Stimulated activated CD8-positive, alpha-beta memory T cell treated with anti-CD3 and anti-CD28 coated beads, Interleukin-4, amount 100 ng/mL, for 4 hours (primary cell): Measurements from ENCODE around the gene FBXL16.
"Not testable (repeated sequence)": the region's sequence is repeated elsewhere in the genome, so short reads cannot be mapped to it uniquely, and the experiment has no call there.

Source experiments
- DNase-seq, 2 donors: peaks; one replicate each; pipeline ENCODE4 v3.0.0-alpha.2; 2020; ENCODE audit warnings: low read depth in 2 of 2, low spot score in 1 of 2

The FBXL16 gene

DNA sequence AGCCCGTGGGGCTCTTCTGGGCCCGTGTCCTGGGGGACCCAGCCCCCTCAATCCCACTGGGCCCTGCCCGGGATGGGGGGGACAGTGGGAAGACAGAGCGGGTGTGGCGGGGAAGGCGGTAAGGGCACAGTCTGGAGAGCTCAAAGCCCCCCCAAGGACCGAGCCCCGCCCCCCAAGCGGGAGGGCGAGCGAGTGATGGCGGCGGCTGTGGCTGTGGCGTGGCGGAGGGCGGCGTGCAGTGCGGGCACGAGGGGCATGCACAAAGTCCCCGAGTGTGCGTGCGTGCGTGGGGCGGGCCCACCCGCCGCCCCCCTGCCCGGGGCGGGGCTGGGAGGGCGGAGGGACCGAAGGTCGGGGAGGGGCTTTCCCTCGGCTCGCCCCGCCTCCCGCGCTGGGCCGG, 11.8 kb downstream of the FBXL16 start:
- peak in 1 of 2 donors; percentile 29 for DNase-seq

DNA sequence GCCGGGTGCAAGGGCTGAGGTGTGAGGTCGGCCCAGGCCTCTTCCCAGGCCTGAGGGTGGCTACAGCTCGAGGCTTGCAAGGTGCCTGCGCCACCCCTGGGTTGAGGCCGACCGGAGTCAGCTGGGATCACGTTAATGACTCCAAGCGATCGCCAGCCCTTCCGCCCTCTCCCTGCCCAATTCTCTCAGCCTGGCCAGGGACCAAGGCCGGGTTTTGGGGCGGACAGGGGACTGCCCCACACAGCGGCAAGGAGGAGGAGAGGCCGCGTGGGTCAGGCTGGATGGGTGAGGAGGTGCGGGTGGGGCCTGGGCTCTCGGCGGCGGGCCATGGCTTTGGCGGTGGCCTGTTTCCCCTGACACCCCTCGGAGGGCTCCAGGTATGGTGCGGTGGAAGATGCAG, 12.2 kb downstream of the FBXL16 start:
- DNase-seq: no peak

DNA sequence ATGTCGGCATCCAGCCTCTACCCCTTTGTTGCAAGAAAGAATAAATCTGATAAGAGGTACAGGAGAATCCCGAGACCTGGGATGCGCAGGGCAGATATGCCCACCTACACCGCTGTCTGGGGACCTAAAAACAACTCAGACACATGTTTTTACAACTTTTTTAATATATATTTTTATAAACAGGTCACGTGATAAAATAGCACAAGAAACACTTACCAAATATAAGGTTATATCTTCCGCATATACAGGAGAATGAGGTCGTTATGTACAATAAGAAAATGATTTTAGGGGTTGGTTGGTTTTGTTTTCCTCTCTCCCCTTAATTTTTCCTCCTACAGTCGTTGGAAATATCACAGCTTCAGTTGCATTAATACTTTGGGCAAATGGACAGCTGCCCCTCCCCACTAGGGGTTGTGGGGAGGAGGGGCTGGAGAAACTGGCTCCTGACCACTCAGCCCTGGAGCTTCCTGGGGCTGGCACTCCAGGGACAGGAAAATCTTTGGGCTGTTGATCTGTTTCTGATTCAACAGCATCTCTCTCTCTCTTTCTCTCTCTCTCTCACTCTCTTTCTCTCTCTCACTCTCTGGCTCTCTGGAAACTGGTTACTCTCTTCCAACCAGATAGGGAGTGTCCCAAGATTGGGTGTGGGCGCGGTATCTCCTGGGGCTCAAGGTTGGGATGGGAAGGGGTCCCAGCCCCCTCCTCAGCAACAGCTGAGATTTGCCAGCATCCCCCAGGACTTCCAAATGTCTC, 13.1 kb downstream of the FBXL16 start:
- DNase-seq: no peak

DNA sequence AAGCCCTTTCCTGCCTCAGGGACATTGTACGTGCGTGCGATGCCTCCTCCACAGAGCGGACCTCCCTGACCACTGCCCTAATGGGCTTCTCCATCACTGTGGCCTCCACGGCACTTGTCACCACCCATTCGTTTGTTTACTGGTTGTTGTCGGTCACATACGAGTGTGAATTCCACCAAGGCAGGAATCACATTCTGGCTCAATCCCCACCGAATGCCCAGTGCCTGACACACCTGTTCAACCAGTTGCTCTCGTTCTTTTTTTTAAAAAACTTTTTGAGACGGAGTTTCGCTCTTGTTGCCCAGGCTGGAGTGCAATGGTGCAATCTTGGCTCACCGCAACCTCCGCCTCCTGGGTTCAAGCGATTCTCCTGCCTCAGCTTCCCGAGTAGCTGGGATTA, 14.4 kb downstream of the FBXL16 start:
- not testable (repeated sequence) for DNase-seq

GRCh38 chr16:689175-689897, 16.3 kb downstream of the FBXL16 start:
- DNase-seq: no peak

GRCh38 chr16:687499-687898, 18.1 kb downstream of the FBXL16 start:
- no peak for DNase-seq

DNA sequence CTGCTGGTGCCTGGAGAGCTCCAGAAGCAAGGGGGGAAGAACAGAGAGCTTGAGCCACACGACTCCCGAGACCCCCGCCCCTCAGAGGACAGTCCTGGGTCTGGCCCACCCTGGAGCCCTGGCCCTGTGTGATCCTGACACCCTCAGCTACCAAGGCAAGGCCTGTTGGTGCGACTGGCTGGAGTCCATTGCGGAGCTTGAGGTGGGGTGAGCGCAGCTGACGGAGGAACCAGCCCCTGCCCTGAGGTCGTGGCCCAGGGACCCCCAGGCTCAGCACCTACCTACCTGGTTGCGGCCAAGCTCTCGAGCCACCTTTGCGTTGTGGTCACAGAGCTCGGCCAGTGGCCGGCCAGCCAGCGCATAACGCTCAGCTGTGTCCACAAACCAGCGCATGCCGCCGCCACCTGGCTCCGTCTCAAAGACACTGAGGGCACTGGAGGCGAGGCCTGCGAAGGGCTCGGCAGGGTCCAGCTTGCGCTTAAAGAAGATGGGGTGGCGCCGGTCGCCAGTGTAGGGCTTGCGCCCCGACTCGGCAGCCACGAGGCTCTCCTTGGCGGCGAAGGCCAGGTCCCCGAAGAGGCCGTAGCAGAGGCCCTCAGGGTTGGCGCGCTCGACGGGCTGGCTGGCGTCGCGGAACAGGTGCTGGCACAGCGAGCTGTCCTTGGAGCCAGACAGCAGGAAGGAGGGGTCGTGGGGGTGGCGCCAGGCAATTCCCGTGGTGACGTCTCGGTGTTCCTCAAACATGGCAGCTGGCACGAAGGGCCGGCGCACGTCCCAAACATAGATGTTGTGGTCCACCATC, 18.9 kb downstream of the FBXL16 start:
- no peak for DNase-seq

DNA sequence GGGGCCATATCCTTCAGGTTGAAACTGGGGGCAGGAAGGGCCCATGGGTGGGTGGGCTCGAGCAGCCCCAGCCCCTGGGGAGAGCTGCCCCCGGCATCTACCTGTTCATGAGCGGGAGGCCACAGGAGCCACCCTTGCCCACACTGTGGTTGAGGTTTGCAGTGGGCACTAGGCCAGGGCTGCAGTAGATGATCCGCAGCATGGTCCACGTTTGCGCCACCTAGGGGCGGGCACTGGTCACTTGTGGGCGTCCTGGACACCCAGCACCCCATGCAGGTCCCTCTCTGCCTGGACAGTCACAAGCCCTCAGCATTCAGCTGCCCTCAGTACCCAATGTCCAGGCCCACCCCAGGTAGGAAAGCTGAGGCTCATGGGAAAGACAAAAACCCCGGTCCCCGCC, 19.6 kb downstream of the FBXL16 start:
- no peak for DNase-seq

GRCh38 chr16:684961-685696, 20.5 kb downstream of the FBXL16 start:
- DNase-seq: no peak

DNA sequence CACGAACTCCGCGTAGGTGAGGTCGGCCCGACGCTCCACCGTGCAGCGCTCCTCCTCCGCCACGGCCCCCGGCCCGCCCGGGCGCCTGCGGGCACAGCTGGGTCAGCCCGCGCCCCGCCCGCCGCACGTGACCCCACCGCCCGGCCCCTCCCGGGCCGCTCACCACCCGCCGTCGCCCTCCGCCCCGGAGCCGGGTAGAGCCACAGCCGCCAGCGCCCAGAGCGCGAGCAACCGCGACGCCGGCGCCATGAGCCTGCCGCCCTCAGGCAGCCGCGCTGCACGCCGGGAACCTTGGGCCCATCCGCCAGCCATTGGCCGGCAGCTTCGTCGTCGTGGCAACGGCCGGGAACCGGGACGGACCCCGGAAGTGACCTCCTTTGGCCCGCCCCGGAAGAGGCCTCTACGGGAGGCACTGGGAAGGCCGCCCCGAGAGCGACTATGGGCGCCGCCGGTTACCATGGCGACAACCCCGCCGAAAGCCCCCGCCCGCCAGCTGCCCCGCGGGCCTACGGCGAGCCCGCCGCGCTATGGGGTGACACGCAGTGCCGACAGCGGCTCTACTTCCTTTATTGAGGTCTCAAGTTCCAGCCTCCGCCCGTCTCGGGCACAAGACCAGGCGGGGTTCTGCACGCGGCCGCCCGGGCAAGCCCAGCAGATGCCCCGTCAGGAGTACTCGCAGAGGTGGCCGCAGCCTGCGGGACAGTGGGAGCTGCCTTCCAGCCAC, 21.4 kb downstream of the FBXL16 start, which contains the start of gene JMJD8:
Gene JMJD8 (minus strand): TSS at position 264 of the 724 bp plus-strand sequence. CDS start 15 bp downstream, at position 249.
- DNase-seq: peak; percentile 88 to 95

GRCh38 chr16:683396-684070, 22.1 kb downstream of the FBXL16 start:
- DNase-seq: no peak

DNA sequence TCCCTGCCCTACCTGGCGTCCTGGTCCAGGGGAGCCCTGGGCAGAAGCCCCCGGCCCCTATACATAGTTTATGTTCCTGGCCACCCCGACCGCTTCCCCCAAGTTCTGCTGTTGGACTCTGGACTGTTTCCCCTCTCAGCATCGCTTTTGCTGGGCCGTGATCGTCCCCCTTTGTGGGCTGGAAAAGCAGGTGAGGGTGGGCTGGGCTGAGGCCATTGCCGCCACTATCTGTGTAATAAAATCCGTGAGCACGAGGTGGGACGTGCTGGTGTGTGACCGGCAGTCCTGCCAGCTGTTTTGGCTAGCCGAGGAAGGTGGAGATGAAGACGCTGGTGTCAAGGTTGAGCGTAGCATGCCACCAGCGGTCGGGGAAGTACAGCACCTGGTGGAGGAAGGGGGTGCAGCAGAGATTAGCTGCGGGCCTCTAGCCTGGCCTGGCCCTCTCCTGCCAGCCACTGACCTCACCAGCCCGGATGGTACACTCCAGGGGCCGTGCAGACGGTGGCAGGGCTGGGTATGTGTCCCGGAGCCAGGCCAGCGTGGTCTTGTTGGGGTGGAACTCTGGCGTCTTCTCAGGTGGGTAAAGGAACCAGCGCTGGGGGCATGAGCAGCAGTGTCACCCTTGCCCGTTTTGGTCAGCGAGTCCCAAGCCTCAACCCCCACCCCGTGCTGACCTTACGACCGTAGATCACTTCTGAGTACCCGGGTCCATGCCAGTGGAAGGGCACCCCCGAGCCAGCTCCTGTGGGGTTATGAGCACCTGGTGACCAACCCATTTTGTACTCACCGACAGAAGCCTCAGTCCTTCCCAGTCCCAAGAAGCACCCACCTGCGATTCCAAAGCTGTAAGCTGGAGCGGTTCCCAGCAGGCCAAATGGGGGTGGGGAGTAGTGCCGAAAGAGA, 22.9 kb downstream of the FBXL16 start:
- no peak for DNase-seq

GRCh38 chr16:681746-682427, 23.7 kb downstream of the FBXL16 start:
- DNase-seq: no peak

DNA sequence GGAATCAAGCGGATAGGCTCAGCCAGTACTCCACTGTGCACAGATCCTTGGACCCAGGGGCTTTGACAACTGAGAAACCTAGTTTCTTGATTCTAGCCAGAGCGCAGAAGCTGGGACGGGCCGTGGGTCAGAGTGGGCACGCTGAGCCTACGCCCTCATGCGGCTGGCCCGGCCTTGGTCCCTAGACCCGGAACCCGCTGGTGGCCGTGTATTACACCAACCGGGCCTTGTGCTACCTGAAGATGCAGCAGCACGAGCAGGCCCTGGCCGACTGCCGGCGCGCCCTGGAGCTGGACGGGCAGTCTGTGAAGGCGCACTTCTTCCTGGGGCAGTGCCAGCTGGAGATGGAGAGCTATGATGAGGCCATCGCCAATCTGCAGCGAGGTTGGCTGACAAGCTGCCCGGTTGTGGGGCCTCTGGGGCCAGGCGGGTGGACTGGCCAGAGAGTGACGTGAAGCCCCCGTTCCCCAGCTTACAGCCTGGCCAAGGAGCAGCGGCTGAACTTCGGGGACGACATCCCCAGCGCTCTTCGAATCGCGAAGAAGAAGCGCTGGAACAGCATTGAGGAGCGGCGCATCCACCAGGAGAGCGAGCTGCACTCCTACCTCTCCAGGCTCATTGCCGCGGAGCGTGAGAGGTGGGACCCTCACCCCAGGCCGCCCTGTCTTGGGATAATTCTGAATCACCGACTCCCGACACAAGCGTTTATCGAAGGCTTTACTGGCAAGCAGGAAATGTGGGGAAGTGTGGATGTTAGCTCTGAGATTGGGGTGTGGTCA, 24.4 kb downstream of the FBXL16 start:
- no peak for DNase-seq

GRCh38 chr16:680625-680945, 25.0 kb downstream of the FBXL16 start:
- no peak for DNase-seq

- peak; percentile 66 to 77 for DNase-seq
Measured at GRCh38 chr16:679814-680624, 25.6 kb downstream of the FBXL16 start, which contains the start of gene STUB1. STUB1 (plus strand) TSS chr16:680410; CDS start chr16:680526, 116 bp downstream.
